Spleen (tissue), 11 donors: ENCODE data around the gene MID1. TPM values are rescaled to one million over a fixed set of nuclear protein-coding genes. Genes with fewer than 3 reads are reported as not detected.

Experiments used
- DNase-seq: peaks from one replicate; pipeline ENCODE4 v3.0.0-alpha.2; 2020
- H3K27ac ChIP-seq, 8 donors: fragments of 200-600 bp; sonication (generic) in 7 of 8; 1 replicate in 4 of 8; 2 replicates in 4 of 8; pipeline versions ENCODE4 v1.5.0 to v1.8.0; 2016 to 2021; ENCODE audit warnings: inconsistent platforms in 4 of 8, mild to moderate bottlenecking in 4 of 8, moderate library complexity in 1 of 8
- H3K27me3 ChIP-seq, 7 donors: fragments of 200-600 bp; sonication (generic) in 6 of 7; replicated peaks in 1 of 7; 1 replicate in 4 of 7; 2 replicates in 3 of 7; pipeline versions ENCODE4 v1.5.0 to v1.8.0; 2016 to 2021; ENCODE audit warnings: inconsistent platforms in 3 of 7, mild to moderate bottlenecking in 1 of 7
- H3K36me3 ChIP-seq, 6 donors: fragments of 200-600 bp; sonication (generic) in 5 of 6; 1 replicate in 4 of 6; 2 replicates in 2 of 6; pipeline versions ENCODE4 v1.5.0 to v1.8.0; 2016 to 2021; ENCODE audit warnings: inconsistent platforms in 2 of 6
- H3K4me1 ChIP-seq, 6 donors: fragments of 200-600 bp; sonication (generic) in 5 of 6; 1 replicate in 3 of 6; 2 replicates in 3 of 6; pipeline versions ENCODE4 v1.5.0 to v1.8.0; 2016 to 2021; ENCODE audit warnings: inconsistent platforms in 3 of 6
- H3K4me3 ChIP-seq, 8 donors: fragments of 200-600 bp; sonication (generic) in 7 of 8; 1 replicate in 4 of 8; 2 replicates in 4 of 8; pipeline versions ENCODE4 v1.5.0 to v1.8.0; 2016 to 2021; ENCODE audit warnings: inconsistent platforms in 4 of 8, mild to moderate bottlenecking in 4 of 8, moderate library complexity in 2 of 8
- H3K9me3 ChIP-seq, 8 donors: fragments of 200-600 bp; sonication (generic) in 7 of 8; 1 replicate in 4 of 8; 2 replicates in 4 of 8; pipeline versions ENCODE4 v1.5.0 to v1.8.0; 2016 to 2021; ENCODE audit warnings: inconsistent platforms in 4 of 8
- POLR2A ChIP-seq, 3 donors: fragments of 450-650 bp; IDR thresholded peaks; one replicate each; pipeline ENCODE4 v1.5.1; 2017; ENCODE audit warnings: antibody characterized with exemption in 3 of 3, mild to moderate bottlenecking in 1 of 3
- POLR2AphosphoS5 ChIP-seq, 3 donors: sonication (generic); formaldehyde crosslinking; IDR thresholded peaks; one replicate each; pipeline ENCODE4 v1.5.1; 2017; ENCODE audit warnings: antibody characterized with exemption in 3 of 3
- WGBS, 5 donors: extraction: QIAGEN DNeasy Blood & Tissue Kit in 3 of 5; methylation state at CpG; one replicate each; pipeline versions ENCODE4 v1.1.5 to v1.1.7; 2013 to 2018; 5-methylcytosine and 5-hydroxymethylcytosine counted together
- intact Hi-C: fragments of 100-400 bp; cut with DNase I; formaldehyde crosslinking; loops from one replicate; pipeline ENCODE4 v1.15.0; 2023; ENCODE audit warnings: low total_unique reads
- polyA plus RNA-seq, 3 donors: library from polyadenylated mRNA; stranded (reverse); fragments of 200-250 nt; gene quantifications; one replicate each; pipeline ENCODE4 v1.2.1, GENCODE V29; 2013
- total RNA-seq, 7 donors: library from RNA; depleted of rRNA in 3 of 7; stranded (reverse); fragments of >200 nt in 3 of 7; fragmentation: NEBNext Ultra II Directional in 4 of 7; extraction: Animal tissue kit (Norgen Biotek cat#: 25700) in 4 of 7; gene quantifications; one replicate each; pipeline versions ENCODE4 v1.1.0 to v1.2.1, GENCODE V29; 2016 to 2021
- TF ChIP-seq, protein P1 (sequence below), 11 experiments: fragments of 200-600 bp in 7 of 11; fragments of 450-650 bp in 4 of 11; sonication (generic) in 4 of 11; IDR thresholded peaks in 8 of 11; conservative IDR thresholded peaks in 3 of 11; 1 replicate in 7 of 11; 2 replicates in 4 of 11; pipeline versions ENCODE4 v1.4.0 to v1.8.0; 2016 to 2021; ENCODE audit warnings: antibody characterized with exemption in 11 of 11, inconsistent platforms in 4 of 11, mild to moderate bottlenecking in 1 of 11
- donor health status: healthy with polysubstance abuse.
- donor health status: DM: no; HTN: no; CAD: no; lungs with moderate emphysema.
- donor health status: DM: no; HTN: no; CAD: no.
- donor health status: Bipolar disorder and iron deficiency.
- donor health status: healthy.
- donor health status: DM: no; HTN: no; CAD: no.
- donor health status: DM: yes; HTN: yes; CAD: no.

MID1 gene
- total and polyA plus RNA-seq, 10 donors, result 0.24 to 4.4 (median 2.7) TPM

DNA sequence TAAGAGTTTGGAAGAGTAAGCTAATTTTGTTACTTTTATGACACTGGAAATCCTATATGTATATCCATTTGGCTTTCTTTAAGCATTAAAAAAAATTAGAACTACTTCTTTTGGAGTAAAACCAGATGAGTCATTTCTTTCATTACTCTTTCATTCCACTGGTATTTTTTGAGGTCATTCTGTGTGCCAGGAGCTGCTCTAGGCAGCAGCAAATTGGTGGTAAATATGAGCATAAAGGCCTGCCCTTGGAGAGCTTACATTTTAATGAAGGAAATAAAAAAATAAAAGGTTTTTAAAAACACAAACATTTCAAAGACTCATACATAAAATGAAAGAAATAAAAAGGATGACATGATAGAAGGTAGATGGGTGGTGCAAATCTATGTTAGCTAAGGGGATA is 37.4 kb downstream of the MID1 start:
- H3K27ac ChIP-seq, result no peak overlapping the region
- no peak for DNase-seq
- no peaks in the 10 kb centered on the region for H3K4me1 ChIP-seq
- no peaks in the 10 kb centered on the region for H3K27me3 ChIP-seq
- no peak overlapping the region for H3K4me3 ChIP-seq
- H3K9me3 ChIP-seq, result peaks cover 0 to 46% (median 21%) of the 10 kb centered on the region in 8 donors
- TF ChIP-seq, protein P1, sequence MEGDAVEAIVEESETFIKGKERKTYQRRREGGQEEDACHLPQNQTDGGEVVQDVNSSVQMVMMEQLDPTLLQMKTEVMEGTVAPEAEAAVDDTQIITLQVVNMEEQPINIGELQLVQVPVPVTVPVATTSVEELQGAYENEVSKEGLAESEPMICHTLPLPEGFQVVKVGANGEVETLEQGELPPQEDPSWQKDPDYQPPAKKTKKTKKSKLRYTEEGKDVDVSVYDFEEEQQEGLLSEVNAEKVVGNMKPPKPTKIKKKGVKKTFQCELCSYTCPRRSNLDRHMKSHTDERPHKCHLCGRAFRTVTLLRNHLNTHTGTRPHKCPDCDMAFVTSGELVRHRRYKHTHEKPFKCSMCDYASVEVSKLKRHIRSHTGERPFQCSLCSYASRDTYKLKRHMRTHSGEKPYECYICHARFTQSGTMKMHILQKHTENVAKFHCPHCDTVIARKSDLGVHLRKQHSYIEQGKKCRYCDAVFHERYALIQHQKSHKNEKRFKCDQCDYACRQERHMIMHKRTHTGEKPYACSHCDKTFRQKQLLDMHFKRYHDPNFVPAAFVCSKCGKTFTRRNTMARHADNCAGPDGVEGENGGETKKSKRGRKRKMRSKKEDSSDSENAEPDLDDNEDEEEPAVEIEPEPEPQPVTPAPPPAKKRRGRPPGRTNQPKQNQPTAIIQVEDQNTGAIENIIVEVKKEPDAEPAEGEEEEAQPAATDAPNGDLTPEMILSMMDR (IDR thresholded peaks at IDR 0.05 in 8 of 11, conservative IDR thresholded peaks at IDR 0.05 in 3 of 11), result no peak
- no peaks in the 10 kb centered on the region for H3K36me3 ChIP-seq
- intact Hi-C loops, result no loop called here

DNA sequence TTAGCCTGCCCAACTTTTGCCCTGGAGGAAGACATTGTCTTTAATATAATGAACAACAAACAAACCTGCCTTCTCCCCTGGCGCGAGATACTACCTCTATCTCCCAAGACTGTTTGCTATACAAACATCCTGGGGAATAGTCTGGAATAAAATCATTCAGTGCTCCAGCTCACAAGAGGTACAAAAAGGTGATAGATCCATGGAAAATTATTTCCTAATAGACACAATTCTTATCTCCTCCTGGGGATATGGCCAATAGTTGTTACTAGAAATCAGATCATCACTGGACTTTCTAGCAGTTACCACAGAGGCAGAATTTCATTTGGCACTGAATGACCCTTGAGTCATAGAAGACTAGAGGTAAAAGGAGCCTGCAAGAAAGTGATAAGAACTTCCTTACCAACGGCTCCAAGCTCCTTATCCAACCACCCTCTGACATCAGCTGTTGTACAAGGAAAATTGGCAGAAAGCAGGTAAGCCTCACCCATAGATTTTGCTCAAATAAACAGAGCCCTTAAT is 38.1 kb downstream of the MID1 start:
- Histone ChIP-seq H3K36me3 (no peaks in the 10 kb centered on the region), H3K27ac (no peak overlapping the region), H3K4me1 (no peaks in the 10 kb centered on the region), H3K4me3 (no peak overlapping the region), H3K27me3 (no peaks in the 10 kb centered on the region), H3K9me3 (peaks cover 0 to 45% (median 21%) of the 10 kb centered on the region in 8 donors)
- intact Hi-C loops, result no loop called here
- no peak for DNase-seq
- 74 to 88% (median 76%) methylated on average over 3 of the region's 3 CpGs for WGBS, 5 donors
- TF ChIP-seq POLR2A (IDR thresholded peaks at IDR 0.05) (no peak), POLR2AphosphoS5 (IDR thresholded peaks at IDR 0.05) (no peak)
- TF ChIP-seq, protein P1 (IDR thresholded peaks at IDR 0.05 in 8 of 11, conservative IDR thresholded peaks at IDR 0.05 in 3 of 11), result no peak

DNA sequence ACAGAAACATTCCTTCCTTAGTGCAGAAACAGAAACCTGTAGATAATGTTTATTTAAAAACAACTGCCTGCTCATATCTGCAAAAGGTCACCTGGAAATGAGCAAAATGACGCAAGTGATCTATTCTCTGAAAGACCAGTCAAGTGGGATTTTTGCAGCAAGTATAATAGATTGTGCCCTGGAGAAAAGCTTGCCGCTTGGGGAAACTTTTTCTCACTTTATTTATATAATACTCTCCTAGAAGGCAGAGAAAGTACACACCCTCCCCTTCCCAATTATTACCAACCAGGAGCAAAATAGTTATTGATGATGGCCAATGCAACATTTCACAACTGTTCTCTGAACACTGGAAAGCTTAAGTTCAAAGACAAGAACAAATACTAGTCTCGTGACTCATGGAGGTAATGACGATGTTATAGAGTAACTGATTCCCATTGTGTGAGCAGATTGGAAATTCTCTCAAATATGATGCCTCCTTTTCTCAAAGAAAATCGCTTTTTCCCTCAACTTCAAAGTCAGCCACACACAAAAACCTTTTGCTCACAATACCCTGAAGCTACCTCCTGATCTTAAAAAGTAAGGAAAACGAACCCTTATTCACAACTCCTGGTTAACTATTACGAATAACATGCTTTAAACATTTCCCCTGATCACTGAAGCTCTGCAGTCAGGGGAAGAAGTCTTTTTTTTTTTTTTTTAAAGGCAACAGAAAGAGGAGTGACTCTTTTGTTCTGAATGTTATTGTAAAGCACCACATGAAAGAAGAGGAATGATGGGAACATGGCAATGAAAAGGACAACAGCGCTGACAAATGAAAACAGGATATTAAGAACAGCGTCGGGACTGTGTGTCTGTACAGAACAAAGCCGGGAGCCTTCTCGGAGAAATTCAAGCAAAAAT is 41.0 kb downstream of the MID1 start:
- Histone ChIP-seq H3K4me3 (no peak overlapping the region), H3K36me3 (no peaks in the 10 kb centered on the region), H3K9me3 (peaks cover 0 to 18% (median 6%) of the 10 kb centered on the region in 8 donors), H3K4me1 (no peaks in the 10 kb centered on the region), H3K27me3 (peaks cover 0 to 8% (median 0%) of the 10 kb centered on the region in 7 donors), H3K27ac (no peak overlapping the region)
- TF ChIP-seq POLR2AphosphoS5 (IDR thresholded peaks at IDR 0.05) (no peak), POLR2A (IDR thresholded peaks at IDR 0.05) (no peak)
- TF ChIP-seq, protein P1 (IDR thresholded peaks at IDR 0.05 in 8 of 11, conservative IDR thresholded peaks at IDR 0.05 in 3 of 11), result no peak
- intact Hi-C loops, result no loop called here
- DNase-seq, result no peak
- WGBS, 5 donors, result 66 to 77% (median 67%) methylated on average over 12 of the region's 12 CpGs

DNA sequence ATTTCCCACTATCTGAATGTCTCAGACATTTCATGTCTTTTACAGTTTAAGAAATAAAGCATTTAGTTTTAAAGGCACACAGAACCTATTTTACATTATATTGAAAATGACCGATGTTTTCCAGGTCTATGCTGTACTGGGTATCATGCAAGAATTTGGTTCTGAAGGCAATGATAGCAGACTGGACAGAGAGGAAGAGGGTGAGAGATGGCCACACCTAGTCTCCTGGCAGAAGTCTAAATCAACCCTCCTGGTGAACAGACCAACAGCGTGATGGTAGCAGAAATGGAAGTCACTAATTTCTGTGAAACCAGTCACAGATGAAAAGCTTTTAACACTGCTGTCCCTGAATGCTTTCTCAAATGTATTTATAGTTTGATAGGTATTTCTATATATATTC is 41.9 kb downstream of the MID1 start:
- no peak overlapping the region for H3K27ac ChIP-seq
- H3K9me3 ChIP-seq, result peaks cover 0 to 16% (median 0%) of the 10 kb centered on the region in 8 donors
- 84 to 99% (median 93%) methylated on average over 2 of the region's 2 CpGs for WGBS, 5 donors

More for the DNA sequence above, 41.9 kb downstream of the MID1 start:
- Histone ChIP-seq H3K4me1 (no peaks in the 10 kb centered on the region), H3K4me3 (no peak overlapping the region), H3K36me3 (no peaks in the 10 kb centered on the region), H3K27me3 (peaks cover 0 to 8% (median 0%) of the 10 kb centered on the region in 7 donors)
- TF ChIP-seq, protein P1 (IDR thresholded peaks at IDR 0.05 in 8 of 11, conservative IDR thresholded peaks at IDR 0.05 in 3 of 11), result no peak
- TF ChIP-seq POLR2A (IDR thresholded peaks at IDR 0.05) (no peak), POLR2AphosphoS5 (IDR thresholded peaks at IDR 0.05) (no peak)
- no peak for DNase-seq
- intact Hi-C loops, result no loop called here
